GM10847 (cell line): ENCODE data around the gene TNFRSF17.
"Not testable (repeated sequence)": the region's sequence is repeated elsewhere in the genome, so short reads cannot be mapped to it uniquely, and the experiment has no call there.

Experiments used
- POLR2A ChIP-seq: IDR thresholded peaks from 2 replicates; pipeline ENCODE4 v1.6.1; 2011; ENCODE audit not compliant: insufficient read length; ENCODE audit errors: extremely low read depth

Gene TNFRSF17

DNA sequence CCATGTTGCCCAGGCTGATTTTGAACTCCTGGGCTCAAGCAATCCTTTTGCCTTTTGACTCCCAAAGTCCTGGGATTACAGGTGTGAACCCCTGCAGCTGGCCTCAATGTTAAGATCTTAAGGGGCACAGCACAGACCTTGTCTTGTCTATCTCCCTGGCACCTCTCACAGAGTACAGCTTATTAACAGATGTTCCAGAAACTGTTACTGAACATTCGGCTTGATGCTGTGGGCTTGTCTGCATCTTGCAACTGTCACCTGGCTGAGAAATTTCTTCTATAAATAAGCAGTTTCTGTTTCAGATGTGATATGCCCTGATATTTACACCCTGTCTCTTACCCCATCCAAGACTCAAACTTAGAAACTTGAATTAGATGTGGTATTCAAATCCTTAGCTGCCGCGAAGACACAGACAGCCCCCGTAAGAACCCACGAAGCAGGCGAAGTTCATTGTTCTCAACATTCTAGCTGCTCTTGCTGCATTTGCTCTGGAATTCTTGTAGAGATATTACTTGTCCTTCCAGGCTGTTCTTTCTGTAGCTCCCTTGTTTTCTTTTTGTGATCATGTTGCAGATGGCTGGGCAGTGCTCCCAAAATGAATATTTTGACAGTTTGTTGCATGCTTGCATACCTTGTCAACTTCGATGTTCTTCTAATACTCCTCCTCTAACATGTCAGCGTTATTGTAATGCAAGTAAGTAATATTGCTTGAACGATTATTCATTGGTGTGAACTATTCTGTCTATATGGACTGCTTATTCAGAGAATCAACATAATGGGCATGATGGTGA, at the start of gene TNFRSF17:
TNFRSF17 (plus strand) TSS at position 450 of the 791 bp plus-strand sequence; CDS start at position 565, 115 bp downstream.
- TF ChIP-seq POLR2A: no peak

DNA sequence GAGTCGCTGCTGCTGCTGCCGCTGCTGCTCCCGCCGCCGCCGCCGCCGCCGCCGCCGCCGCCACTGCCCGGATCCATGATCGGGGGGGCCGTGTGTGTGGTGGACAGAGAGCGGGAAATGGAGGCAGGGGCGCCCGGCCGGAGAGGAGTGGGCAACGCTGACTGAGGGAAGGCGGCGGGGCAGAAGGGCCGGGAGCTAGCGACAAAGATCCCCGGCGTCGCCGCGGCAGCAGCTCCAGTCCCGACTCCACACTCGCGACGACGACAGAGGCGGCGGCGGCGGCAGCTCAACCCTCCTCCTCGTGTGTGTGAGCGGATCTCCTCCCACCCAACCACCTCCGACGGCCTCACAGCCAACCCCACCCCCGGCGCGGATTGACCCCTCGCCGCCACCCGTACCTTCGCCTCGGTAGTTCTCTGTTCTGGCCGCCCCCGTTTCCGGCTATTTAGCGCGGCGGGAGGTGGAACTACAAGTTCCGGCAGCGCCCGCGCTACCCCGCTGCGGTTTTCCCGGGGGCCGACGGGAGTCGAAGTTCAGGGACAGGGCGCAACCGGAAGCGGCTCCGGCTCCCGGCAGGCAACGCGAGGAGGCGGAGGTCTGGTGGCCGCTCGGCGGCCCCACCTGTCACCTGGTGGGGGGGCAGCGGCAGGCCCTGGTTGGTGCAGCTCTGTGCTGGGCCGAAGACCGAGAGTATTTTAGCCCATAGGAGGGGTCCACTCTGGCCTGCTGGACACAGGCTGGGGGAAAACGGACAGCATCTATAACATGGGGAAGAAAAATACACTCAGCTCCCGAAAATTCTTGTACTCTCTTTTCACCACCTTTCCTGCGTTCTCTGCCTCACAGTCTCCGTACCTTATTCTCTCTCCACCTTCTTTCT, 49.1 kb upstream of the TNFRSF17 start, which contains the start of gene GSPT1:
GSPT1 (minus strand) TSS at position 313 of the 880 bp plus-strand sequence; CDS start at position 77, 236 bp downstream.
- peak; percentile 56 for TF ChIP-seq POLR2A

DNA sequence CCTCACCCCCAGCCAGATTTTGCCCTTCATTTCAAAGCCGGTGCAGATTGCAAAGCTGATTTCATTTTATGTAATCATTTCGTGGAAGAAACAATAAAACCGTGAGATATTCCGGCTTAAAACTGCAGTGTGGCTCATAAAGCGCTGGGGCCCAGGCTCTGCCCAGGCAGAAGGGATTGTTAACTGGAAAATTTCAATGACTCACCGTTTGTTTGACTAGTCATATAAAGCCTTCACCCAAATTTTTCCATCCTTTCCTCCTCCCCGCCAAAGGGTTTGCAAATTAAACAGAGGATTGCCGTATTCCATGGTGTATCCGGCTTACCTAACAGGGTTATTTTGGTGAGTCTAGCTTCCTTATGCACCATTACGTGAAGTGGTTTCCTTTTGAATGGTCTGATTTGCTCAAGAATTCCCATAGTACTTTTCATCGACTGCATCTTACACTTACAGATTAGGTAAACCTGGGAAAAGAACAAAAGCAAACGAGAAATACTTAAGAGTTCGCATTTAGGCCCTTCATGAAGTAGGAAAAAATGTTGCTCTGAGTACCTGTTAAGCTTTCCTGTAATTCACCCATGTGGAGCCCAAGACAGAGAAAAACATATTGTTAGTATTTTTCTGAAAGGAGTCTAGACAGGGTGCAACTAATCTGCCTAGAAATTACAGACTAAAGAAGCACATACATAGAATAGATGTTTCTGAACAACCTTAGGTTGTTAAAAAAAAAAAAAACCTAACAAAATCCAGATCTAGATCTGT, 48.3 kb upstream of the TNFRSF17 start:
- no peak for TF ChIP-seq POLR2A

DNA sequence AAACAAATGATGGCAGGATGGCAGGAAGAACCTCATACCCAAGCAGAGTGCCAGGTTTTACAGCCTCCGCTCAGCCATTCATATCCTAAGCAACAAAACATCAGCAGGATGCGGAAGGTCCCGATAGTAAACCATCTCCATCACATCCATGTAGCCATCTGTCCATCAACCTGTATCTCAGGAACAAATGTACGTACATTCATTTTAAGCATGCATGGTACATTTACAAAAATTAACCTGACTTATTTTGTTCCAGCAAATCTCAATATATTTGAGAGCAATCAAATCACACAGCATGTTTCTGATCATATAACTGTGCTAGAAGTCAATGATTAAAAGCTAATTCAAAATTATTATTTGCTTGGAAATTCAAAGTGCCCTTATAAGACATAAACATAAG, 23.1 kb upstream of the TNFRSF17 start, which contains the start of gene NPIPB2:
NPIPB2 (minus strand) TSS at position 101 of the 400 bp plus-strand sequence; CDS start at position 101, 0 bp downstream.
- TF ChIP-seq POLR2A: not testable (repeated sequence)

DNA sequence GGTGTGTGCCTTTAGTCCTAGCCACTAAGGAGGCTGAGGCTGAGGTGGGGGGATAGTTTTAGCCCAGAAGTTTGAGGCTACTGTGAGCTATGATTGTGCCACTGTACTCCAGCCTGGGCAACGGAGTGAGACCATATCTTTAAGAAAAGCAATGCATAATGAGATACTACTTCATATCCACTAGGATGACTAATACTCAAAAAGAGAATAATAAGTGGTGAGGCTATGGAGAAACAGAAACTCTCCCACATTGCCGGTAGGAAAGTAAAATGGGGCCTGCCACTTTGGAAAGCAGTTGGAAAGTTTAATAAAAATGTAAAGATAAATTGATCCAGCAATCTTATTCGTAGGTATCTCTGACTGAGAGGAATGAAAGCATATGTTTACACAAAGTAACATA, 18.6 kb upstream of the TNFRSF17 start:
- no peak for TF ChIP-seq POLR2A

DNA sequence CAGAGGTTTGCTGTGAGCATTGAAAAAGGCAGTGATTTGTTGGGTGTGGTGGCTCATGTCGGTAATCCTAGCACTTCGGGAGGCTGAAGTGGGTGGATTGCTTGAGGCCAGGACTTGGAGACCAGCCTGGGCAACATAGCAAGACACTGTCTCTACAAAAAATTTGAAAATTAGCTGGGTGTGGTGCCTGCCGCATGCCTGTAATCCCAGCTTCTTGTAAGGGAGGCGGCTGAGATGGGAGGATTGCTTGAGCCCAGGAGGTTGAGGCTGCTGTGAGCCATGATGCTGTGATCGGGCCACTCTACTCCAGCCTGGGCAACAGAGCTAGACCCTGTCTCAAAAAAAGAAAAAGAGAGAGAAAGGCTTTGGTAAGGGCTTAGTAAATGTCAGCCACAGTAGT, 16.2 kb upstream of the TNFRSF17 start:
- TF ChIP-seq POLR2A: no peak

DNA sequence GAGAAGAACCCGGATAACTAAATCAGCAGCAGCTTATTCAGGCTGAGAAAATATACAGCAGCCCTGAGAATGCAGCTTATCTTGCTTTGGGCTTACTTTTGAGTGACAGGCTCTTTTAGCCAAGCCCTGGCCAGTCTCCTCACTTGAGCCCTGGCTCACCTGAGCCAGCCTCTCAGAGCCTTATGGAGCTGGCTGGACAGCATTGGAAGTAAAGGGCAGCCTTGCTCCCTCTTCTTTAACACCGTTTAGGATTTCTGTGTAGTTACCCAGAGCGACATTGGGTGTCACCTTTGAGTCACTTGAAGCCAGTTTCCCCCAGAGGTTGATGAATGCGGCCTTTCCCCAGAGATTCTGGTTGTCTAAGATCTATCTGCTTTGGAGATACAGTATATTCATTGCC, 15.5 kb upstream of the TNFRSF17 start:
- no peak for TF ChIP-seq POLR2A

DNA sequence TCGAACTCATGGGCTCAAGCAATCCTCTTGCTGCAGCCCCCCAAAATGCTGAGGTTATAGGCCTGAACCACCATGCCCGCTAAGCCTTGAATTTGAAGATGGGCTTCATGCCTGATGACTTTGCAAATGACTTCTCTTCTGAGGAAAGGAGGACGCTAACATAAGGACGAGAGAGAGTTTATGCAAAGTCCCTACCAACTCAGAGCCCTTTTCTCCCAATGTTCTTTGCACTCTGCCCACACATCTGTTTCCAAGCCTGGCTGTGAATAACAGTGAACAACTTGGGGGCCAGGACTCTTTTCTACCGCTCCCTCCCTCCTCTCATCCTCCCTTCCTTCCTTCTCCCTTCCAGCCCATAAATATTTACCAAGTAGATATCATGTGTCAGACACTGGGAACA, 14.6 kb upstream of the TNFRSF17 start:
- no peak for TF ChIP-seq POLR2A

DNA sequence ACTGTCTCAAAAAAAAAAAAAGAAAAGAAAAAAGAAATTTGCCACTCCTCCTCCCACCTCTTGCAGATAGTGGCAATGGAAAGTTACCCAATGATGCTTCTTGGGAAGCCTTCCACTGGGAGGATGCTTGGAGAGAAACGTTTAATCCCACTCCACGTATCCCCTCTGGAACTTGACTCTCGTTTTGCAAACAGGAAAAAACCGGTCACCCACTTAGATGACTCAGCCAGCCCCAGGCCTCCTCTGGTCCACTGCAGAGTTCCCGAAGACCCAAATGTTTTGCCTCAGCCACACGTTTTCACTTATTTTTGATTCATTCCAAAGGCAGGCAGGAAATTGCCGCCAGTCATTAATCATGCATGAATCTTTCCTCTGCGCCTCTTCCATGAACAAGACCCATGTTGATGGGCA, 9.3 kb upstream of the TNFRSF17 start:
- no peak for TF ChIP-seq POLR2A

DNA sequence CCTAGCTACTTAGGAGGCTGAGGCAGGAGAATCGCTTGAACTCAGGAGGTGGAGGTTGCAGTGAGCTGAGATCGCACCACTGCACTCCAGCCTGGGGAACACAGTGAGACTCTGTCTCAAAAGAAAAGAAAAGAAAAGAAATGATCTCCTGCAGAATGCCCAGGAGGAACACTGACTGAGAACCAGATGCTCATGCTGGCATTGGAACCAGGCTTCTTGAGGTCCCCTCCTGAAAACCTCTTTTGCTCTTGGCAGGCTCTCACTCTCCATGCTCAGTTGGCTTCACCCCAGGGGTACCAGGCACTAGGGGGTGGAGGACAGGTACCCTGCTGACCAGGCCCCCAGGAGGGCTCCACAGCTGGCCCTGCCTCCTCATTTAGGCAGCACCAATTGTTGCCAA, 8.5 kb upstream of the TNFRSF17 start:
- no peak for TF ChIP-seq POLR2A

DNA sequence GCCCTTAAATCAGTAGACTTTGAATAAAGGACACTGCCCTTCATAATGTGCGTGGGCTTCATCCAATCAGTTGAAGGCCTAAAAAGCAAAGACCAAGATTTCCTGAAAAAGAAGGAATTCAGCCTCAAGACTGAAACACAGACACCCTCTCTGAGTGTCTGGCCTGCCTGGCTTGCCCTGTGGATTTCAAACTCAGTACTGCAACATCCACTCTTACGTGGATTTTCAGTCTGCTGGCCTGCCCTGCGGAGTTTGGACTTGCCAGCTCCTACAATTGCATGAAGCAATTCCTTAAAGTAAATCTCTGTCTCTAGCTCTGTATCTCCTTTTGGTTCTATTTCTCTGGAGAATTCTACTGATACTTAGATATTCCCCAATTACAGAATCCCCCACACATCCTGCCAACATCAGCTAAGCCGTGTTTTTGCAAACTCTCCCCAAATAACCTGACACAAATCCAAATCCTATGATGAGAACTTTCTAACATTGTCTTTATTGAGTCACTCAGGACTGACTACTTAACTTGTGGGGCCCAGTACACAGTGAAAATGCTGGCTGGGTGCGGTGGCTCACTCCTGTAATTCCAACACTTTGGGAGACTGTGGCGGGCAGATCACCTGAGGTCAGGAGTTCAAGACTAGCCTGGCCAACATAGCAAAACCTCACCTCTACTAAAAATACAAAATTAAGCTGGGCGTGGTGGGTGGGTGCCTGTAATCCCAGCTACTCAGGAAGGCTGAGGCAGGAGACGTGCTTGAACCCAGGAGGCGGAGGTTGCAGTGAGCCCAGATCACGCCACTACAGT, 7.2 kb upstream of the TNFRSF17 start:
- no peak for TF ChIP-seq POLR2A

DNA sequence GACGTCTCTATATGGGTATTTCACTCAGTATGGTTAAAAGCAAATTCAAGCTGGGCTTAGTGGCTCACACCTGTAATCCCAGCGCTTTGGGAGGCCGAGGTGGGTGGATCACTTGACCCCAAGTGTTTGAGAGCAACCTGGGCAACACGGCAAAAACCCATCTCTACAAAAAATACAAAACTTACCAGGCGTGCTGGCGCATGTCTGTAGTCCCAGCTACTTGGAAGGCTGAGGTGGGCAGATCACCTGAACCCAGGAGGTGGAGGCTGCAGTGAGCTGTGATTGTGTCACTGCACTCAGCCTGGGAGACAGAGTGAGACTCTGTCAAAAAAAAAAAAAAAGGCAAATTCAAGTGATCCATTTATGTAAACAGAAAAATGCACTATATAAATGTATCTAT, 1.3 kb upstream of the TNFRSF17 start:
- TF ChIP-seq POLR2A: no peak

DNA sequence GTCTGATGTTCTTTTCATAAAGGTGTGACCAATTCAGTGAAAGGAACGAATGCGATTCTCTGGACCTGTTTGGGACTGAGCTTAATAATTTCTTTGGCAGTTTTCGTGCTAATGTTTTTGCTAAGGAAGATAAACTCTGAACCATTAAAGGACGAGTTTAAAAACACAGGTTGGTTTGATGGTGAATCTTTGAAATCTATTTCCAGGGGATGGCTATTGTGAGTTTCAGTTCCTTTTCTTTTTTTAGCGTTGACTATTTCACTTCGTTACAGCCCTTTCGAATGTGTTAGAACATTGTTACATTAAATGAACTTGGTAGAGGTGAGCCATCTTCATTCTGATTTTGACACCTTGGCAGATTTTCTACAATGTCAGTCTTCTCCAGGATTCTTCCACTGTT, 1.2 kb downstream of the TNFRSF17 start:
- TF ChIP-seq POLR2A: no peak

DNA sequence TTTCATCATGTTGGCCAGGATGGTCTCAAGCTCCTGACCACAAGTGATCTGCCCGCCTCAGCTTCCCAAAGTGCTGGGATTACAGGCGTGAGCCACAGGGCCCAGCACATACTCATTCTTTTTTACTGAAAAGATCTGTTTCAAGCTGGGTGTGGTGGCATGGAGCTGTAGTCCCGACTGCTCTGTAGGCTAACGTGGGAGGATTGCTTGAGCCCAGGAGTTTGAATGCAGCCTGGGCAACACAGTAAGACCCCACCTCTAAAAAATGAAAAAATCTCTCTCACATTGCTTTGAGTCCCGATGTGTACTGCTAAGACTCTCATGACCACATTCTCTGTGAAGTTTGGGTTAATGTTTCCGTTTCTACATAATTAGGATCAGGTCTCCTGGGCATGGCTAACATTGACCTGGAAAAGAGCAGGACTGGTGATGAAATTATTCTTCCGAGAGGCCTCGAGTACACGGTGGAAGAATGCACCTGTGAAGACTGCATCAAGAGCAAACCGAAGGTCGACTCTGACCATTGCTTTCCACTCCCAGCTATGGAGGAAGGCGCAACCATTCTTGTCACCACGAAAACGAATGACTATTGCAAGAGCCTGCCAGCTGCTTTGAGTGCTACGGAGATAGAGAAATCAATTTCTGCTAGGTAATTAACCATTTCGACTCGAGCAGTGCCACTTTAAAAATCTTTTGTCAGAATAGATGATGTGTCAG, 2.3 kb downstream of the TNFRSF17 start:
- no peak for TF ChIP-seq POLR2A
